ENCODE results near the gene ZSCAN5A.
"Not testable (repeated sequence)": the region's sequence is repeated elsewhere in the genome, so short reads cannot be mapped to it uniquely, and the experiment has no call there.

ZSCAN5A gene

DNA sequence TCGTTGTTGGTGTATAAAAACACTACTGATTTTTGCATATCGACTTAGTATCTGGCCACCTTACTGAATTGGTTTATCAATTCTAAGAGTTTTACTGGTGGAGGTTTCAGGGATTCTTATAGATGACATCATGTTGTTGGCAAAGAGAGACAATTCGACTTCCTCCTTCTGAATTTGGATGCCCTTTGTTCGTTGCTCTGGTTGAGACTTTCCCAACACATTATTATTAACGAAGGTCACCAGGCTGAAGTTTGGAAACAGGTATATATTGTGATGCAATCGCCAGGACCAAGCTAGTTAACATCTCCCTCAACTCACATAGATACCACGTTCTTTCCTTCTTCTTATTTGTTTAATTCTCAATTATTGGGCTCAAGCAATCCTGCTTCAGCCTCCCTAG is 115.0 kb downstream of the ZSCAN5A start:
- DNase-seq, result no peak

DNA sequence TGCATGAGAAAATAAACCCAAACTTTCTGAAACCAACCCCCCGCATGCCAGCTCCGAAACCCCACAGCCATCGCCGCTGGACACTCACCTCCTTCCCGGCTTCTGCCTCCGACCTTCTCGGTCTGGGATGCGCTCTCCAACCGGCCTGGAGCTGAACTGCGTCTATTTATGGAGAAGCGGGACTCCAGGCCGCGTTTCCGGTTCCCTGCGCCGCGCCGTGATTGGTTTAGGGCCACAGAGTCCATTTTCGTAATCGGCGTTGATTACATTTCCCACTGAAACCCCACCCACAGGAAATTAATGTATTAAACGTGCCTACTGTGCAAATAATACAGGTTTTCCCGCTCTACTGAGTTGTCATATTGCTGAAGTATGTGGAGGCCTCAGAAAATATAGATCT is 117.0 kb downstream of the ZSCAN5A start, which contains the start of gene ZSCAN5B:
TSS of gene ZSCAN5B (minus strand) at position 138 of the 400 bp plus-strand sequence. CDS start 4,731 bp downstream, outside the sequence.
- DNase-seq, result not testable (repeated sequence)

DNA sequence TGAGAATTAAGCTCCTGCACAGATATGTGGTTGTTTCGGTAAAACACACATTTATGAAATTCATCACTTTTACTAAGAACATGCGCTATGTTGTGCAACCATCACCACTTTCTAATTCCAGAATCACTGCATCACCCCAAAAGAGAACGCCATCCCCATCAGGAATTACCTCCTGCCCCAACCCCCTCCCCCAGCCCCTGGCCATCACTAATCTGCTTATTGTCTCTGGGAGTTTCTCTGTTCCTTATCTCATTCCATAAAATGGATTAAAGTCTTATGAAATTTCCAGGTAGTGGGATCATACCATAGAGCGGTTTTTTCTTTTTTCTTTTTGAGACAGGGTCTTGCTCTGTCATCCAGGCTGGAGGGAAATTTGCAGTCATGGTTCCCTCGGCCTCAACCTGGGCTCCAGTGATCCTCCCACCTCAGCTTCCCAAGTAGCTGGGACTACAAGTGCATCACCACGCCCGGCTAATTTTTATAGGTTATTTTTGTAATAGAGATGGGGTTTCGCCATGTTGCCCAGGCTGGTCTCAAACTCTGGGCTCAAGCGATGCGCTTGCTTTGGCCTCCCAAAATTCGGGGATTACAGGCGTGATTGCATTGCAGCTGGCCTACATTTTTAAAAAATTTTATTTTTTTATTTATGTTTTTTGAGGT is 120.5 kb downstream of the ZSCAN5A start:
- DNase-seq, result no peak

DNA sequence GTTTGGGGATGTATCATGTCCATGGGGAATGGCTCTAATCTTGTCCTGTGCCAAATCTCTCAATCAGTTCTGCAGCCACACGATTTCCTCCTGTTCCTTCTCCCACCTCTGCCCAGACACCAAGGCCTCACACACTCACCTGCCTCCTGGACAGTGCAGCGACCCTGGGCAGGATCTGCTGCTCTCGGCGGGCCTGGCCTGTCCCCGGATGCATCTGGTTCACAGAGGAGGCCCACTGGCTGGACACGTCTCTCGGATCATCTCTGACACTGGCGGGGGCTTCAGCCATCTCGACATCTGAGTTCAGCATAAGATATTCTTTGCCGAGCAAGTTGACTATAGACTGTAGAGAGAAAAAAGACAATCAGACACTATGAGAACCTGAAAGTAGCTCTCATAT is 122.9 kb downstream of the ZSCAN5A start:
- DNase-seq, result no peak

DNA sequence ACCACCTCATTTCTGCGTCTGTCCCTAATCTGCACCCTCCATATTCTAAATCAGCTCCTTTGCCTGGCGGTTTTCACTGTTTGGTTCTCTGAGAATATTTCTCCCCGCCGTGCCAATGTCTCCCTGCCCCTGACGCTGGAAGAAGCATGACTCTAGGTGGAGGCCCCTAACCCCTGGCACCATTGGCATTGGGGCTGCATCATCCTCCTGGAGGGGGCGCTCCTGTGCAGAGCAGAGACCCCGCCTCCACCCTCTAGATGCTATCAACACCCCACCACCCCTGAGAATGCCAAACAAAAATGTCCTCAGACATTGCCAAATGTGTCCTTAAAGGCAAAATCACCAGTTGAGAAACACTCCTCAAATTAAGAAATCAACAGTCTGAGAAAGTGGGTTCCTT is 123.5 kb downstream of the ZSCAN5A start:
- no peak for DNase-seq

DNA sequence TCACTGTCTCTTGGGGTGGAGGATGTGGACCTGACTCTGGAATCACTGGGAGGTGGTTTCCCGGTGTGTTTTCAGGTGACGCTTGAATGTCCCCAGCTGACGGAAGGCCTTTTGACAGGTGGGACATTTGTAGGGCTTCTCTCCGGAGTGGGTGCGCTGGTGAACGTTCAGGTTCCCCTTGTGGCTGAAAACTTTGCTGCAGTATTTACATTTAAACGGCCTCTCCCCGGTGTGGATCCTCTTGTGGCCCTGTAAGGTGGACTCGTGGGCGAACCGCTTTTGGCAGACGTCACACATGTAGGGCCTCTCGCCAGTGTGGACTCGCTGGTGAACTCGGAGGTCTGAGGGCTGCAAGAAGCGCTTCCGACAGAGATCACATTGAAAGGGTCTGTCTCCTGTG is 124.9 kb downstream of the ZSCAN5A start:
- DNase-seq, result no peak

DNA sequence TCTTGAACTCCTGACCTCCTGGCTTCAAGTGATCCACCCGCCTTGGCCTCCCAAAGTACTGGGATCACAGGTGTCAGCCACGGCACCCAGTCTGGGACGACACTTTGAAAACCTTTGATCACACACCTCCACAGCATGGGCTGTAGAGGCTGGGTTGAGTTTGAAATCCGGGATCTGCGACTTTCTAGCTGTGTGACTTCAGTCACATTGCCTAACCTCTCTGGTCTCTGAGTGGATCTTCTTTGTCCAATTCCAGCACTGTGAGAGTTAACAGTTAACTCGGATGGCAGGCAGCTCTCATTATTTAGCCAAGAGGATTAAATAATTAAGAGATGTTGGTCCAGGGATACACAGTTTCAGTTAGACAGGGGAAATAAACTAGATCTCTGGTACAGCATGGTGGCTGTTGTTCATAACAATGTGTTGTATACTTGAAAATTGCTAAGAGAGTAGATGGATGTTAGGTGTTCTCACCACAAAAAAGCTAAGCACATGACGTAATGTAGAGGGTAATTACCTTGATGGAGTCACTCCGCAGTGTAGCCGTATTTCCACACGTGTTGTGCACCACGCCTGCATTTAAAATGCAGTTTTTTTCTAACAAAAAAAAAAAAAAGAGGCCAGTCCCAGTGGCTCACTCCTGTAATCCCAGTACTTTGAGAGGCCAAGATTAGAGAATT is 136.9 kb downstream of the ZSCAN5A start:
- DNase-seq, result no peak

DNA sequence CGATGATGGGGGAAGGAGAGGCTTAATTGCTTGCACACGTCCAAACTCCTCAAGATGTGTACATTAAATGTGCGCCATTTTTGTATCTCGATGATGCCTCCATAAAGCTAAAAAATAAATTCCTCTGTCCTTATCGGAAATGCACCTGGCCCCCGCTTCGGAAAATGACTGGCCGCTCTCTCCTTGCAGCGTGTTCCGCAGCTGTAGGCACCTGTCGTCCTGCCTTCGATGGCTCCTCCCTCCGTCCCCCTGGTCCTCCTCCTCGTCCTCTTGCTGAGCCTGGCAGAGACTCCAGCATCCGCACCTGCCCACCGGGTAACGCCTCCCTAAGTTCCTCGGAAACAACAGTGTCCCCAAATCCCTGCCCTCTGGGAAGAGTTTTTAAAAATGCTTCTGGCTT is 137.8 kb downstream of the ZSCAN5A start:
- DNase-seq, result peak; percentile 79

DNA sequence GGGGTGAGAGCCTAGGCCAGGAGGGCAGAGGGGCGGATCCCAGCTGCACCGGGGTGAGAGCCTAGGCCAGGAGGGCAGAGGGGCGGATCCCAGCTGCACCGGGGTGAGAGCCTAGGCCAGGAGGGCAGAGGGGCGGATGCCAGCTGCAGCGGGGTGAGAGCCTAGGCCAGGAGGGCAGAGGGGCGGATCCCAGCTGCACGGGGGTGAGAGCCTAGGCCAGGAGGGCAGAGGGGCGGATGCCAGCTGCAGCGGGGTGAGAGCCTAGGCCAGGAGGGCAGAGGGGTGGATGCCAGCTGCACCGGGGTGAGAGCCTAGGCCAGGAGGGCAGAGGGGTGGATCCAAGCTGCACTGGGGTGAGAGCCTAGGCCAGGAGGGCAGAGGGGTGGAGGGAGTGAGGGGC is 138.3 kb downstream of the ZSCAN5A start:
- DNase-seq, result not testable (repeated sequence)

DNA sequence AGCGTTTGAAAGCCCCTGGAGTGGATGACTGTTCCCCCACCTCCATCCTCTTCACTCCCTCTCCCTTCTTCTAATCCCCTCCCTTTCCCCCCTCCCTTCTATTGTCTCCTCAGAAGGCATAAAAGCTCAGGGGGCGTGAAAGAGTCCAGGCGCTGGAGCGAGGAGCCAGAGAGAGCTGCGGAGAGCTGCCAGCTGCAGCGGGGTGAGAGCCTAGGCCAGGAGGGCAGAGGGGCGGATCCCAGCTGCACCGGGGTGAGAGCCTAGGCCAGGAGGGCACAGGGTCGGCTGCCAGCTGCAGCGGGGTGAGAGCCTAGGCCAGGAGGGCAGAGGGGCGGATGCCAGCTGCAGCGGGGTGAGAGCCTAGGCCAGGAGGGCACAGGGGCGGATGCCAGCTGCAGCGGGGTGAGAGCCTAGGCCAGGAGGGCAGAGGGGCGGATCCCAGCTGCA is 138.8 kb downstream of the ZSCAN5A start, which contains the start of gene GALP:
TSS of gene GALP (plus strand) at position 148 of the 447 bp plus-strand sequence. CDS start 1,101 bp downstream, outside the sequence.
- not testable (repeated sequence) for DNase-seq

DNA sequence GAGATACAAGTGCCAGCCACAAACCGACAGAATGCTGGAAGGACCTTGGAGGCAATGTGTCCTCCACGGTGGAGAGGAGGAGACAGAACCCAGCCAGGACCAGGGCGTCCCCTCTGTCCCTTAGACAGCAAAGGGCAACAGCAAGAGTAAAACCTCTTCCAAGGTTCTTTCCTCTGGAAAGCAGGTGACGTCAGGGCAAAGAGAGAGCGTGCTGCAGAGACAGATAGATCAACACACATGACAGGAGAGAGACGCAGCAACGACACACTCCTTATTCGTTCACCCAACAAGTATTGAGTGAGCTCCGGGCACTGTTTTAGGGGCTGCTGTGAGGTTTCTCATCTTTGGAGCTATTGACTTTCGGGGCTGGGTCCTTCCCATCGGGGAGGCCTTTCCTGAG is 140.1 kb downstream of the ZSCAN5A start:
- peak; percentile 28 for DNase-seq

DNA sequence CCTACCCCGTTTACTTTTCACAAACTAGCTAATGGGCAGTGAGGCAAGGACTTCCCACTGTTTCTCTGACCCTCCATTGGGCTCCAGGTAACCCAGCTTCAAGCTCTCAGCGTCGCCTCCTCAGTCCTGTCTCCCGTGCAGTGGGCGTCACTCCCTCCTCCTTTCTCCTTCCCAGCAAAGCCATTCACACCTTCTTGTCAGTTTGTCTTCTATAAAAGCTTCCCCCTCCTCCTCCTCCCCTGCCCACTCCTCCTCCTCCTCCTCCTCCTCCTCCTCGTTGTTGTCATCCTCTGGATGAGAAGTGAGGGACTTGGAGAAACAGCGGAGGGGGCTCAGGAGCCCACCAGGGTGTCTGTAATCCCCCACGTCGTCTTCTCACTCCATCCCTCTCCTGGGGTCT is 140.6 kb downstream of the ZSCAN5A start:
- no peak for DNase-seq

Data from NCI-H146 (cell line).